ENCODE results near the gene NFE2L3.
"Not testable (repeated sequence)": the region's sequence is repeated elsewhere in the genome, so short reads cannot be mapped to it uniquely, and the experiment has no call there.

NFE2L3 gene

GRCh38 chr7:26147646-26148306 lies 4.2 kb upstream of the NFE2L3 start:
- FAIRE-seq: not testable (repeated sequence)

- not testable (repeated sequence) for FAIRE-seq
Observed at GRCh38 chr7:26148307-26148700, 3.7 kb upstream of the NFE2L3 start.

- FAIRE-seq: no peak
Observed at GRCh38 chr7:26149391-26149977, 2.5 kb upstream of the NFE2L3 start.

GRCh38 chr7:26151096-26151495 lies 902 bp upstream of the NFE2L3 start:
- FAIRE-seq: no peak

GRCh38 chr7:26151650-26151952 lies 397 bp upstream of the NFE2L3 start:
- no peak for FAIRE-seq

DNA sequence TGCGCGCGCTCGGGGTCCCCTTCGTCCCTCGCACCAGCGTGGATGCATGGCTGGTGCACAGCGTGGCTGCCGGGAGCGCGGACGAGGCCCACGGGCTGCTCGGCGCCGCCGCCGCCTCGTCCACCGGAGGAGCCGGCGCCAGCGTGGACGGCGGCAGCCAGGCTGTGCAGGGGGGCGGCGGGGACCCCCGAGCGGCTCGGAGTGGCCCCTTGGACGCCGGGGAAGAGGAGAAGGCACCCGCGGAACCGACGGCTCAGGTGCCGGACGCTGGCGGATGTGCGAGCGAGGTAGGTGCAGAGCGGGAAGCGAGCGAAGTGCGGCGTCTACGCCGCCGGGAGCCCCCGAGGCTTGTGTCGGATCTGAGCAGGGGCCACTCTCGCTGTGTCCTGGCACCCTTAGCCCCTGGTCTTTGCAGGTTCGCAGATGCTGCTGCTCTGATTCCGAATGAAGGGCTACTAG lies 813 bp downstream of the NFE2L3 start:
- FAIRE-seq: not testable (repeated sequence)

GRCh38 chr7:26153241-26153822 lies 1.3 kb downstream of the NFE2L3 start:
- FAIRE-seq: no peak

- no peak for FAIRE-seq
Observed at GRCh38 chr7:26153823-26154783, 2.1 kb downstream of the NFE2L3 start.

DNA sequence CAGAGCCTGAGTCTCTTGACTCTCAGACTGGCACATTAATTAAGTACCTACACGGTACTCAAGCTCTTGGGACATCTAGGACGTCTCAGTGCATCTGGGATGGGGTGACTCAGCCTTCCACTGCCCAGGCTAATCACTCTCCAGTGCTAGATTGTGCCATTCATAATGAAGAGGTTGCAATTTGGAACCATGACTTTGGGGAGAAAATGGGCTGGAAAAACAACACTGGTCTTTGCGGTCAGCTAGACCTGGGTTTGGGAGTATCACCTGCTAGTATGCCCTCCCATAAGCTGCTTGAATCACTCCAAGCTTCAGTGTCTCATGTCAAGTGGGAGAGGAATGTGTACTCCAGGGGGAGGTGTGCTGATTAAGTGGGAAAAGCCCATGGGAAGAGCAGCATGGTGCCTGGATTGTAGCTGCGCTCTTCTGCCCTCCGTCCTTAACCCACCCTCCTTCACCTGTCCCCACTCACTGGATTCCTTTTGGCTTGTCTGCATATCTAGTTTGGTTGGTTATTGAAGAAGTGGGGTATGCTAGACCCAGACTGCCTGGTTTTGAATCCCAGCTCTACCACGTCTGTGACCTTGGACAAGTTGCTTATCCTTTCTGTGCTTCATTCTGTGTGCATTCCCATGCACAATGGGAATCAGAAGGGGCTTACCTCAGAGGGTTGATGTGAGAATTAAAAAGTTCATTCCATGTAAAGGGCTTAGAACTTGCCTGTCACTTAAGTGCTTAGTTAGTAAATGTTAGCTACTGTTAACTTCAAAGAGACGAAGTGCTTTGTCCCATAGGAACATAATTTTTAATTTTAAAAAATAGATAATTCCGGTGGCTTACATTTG lies 3.8 kb downstream of the NFE2L3 start:
- no peak for FAIRE-seq

- FAIRE-seq: no peak
Observed at GRCh38 chr7:26156451-26157420, 4.7 kb downstream of the NFE2L3 start.

DNA sequence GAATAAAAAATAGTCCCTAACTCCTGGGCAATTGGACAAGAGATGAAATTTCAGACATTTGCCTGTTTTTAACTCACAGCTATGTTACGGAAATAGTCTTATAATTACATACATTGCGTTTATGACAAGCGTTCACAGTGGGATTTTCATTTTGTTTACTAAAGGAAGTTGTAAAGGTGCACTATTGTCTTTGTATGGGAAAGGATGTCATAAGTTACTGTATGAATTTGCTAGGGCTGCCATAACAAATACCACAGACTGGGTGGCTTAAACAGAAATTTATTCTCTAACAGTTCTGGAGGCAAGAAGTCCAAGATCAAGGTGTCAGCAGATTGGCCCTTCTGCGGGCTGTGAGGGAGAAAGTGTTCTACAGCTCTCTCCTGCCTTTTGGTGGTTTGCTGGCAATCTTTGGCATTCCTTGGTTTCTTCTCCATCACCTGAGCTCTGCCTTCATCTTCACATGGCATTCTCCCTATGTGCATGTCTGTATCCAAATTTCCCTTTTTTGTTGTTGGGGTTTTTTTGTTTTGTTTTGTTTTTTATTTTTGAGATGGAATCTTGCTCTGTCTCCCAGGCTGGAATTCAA lies 5.6 kb downstream of the NFE2L3 start:
- FAIRE-seq: no peak

- no peak for FAIRE-seq
Observed at GRCh38 chr7:26159243-26159642, 7.2 kb downstream of the NFE2L3 start.

DNA sequence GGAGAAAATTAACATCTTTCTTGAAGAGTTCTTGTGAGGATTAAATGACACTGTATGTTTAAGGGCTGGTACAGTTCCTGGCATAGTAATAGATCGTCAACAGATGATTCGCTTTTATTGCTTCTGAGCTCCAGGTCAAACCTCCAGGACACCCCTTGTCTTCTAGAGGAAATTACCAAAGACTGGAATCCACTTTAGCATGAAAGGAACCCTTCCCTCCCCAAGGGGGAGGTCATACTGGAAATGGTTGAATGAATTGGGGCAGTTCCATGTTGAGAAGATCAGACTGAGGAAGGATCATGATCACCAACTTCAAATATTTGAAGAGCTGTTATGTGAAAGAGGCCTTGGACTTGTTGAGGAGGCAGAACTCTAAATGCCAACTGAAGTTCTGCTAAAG lies 8.9 kb downstream of the NFE2L3 start:
- FAIRE-seq: no peak

DNA sequence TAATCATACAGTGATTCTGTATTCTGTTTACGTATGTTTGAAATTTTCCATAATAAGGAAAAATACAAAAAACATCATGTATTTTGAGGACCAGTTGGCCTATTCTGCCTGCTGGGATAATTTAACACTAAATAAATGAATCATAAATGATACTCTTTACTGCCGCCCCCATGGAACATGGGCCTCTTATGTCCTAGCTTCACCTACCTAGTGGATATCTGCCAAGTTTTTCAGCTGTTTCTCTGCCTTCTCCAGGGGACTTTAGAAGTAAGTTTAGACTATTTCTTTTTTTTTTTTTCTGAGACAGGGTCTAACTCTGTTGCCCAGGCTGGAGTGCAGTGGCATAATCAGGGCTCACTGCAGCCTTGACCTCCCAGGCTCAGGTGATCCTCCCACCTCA lies 10.4 kb downstream of the NFE2L3 start:
- FAIRE-seq: no peak

GRCh38 chr7:26163804-26164203 lies 11.8 kb downstream of the NFE2L3 start:
- not testable (repeated sequence) for FAIRE-seq

GRCh38 chr7:26165950-26166683 lies 14.1 kb downstream of the NFE2L3 start:
- FAIRE-seq: no peak

DNA sequence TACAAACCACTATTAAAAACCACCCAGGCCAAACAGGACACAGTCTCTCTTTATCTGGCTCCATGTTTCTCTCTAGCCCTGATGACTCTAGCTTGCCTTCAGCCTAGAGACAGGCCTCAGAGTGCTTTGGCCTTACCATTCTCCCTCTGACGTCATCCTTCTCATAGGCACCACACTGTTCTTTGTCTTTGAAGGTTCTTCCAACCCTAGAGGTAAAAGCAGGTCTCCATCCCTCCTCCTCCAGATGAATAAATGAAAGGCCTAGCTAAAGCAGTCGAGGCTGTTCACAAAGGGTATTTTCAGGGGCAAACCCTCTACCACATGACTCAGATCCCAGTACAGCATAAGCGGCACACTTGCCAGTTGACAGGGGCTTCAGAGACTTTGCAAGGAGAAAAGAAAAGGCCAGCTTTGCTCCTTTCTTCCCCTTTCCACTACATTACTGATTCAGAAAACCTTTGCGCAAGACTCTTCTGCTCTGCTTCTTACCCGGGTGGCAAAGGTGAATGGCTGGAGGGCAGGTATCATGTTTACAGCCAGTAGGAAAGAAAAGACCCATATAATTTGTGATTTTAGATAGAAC lies 14.8 kb downstream of the NFE2L3 start:
- no peak for FAIRE-seq

DNA sequence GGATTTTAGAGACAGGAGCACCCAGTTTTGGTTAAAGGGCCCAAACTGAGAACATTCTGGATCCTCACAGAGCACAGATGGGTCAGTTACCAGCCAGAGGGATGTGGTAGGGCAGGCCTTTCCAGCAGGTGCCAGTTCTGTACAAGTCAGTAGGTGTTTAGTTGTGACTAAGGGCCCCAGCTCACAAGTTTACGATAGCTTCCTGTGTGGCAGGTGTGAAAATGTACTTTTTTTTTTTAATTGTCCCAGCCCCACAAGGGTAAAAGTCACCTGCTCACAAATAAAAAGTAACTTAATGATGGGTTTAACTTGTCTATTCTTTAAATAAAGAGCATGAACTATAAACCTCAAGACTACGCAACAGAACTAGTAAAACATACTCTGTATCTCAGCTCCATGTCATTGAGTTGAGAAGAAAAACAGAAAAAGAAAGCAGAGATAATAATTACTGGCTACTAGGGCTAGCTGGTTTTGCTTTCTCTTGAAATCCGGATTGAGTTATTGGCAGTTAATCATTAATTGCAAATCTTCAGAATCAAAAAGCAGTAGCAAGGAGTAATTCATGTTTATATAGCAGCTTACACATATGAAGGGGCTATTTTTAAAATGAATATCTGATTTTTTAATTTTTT lies 15.4 kb downstream of the NFE2L3 start:
- FAIRE-seq: no peak

GRCh38 chr7:26168458-26169023 lies 16.5 kb downstream of the NFE2L3 start:
- no peak for FAIRE-seq
